Bone marrow (tissue), 2 donors: Measurements from ENCODE around the gene CYP2D6.
A peak's percentile ranks its signal among the peaks of the same experiment; 100 is the strongest.
"Not testable (repeated sequence)": the region's sequence is repeated elsewhere in the genome, so short reads cannot be mapped to it uniquely, and the experiment has no call there.

Experiments used
- DNase-seq, 2 donors: peaks; one replicate each; lab custom pipeline; 2025; lab: John Stamatoyannopoulos, UW

CYP2D6 gene

GRCh38 chr22:42130639-42131431 lies at the start of gene CYP2D6:
Gene CYP2D6, minus strand, starts transcription at chr22:42130810. Its CDS starts 19 bp downstream, at chr22:42130791.
- DNase-seq: not testable (repeated sequence)

- no peak for DNase-seq
These were observed 49.0 kb upstream of the CYP2D6 start for GRCh38 chr22:42179616-42180015.

GRCh38 chr22:42178910-42179519 lies 48.4 kb upstream of the CYP2D6 start:
- no peak for DNase-seq

- DNase-seq: no peak
These were observed 47.3 kb upstream of the CYP2D6 start for GRCh38 chr22:42177891-42178336.

GRCh38 chr22:42176255-42176915 lies 45.8 kb upstream of the CYP2D6 start:
- no peak for DNase-seq

- DNase-seq: no peak
These were observed 43.5 kb upstream of the CYP2D6 start for GRCh38 chr22:42174062-42174461.

- DNase-seq: no peak
These were observed 42.7 kb upstream of the CYP2D6 start for GRCh38 chr22:42173183-42173926.

- no peak for DNase-seq
These were observed 42.2 kb upstream of the CYP2D6 start for GRCh38 chr22:42172773-42173172.

- DNase-seq: no peak
These were observed 41.5 kb upstream of the CYP2D6 start for GRCh38 chr22:42171946-42172719.

- no peak for DNase-seq
These were observed 40.8 kb upstream of the CYP2D6 start for GRCh38 chr22:42171417-42171816.

- no peak for DNase-seq
These were observed 40.3 kb upstream of the CYP2D6 start for GRCh38 chr22:42170946-42171345.

GRCh38 chr22:42169055-42169469 lies 38.5 kb upstream of the CYP2D6 start:
- peak; percentile 26 to 73 for DNase-seq

- DNase-seq: no peak
These were observed 37.9 kb upstream of the CYP2D6 start for GRCh38 chr22:42168476-42168875.

- DNase-seq: no peak
These were observed 36.5 kb upstream of the CYP2D6 start for GRCh38 chr22:42167066-42167465.

- DNase-seq: no peak
These were observed 34.3 kb upstream of the CYP2D6 start for GRCh38 chr22:42164901-42165300.

GRCh38 chr22:42163515-42163914 lies 32.9 kb upstream of the CYP2D6 start:
- DNase-seq: no peak

- no peak for DNase-seq
These were observed 32.3 kb upstream of the CYP2D6 start for GRCh38 chr22:42162728-42163489.

- no peak for DNase-seq
These were observed 30.5 kb upstream of the CYP2D6 start for GRCh38 chr22:42160830-42161696.

GRCh38 chr22:42160251-42160650 lies 29.6 kb upstream of the CYP2D6 start:
- DNase-seq: no peak
